Loucy (cell line): ENCODE data around the gene CDK15.

Source experiments
- EZH2phosphoT487 ChIP-seq: fragments of 200-600 bp; IDR thresholded peaks from 2 replicates; pipeline ENCODE4 v1.6.1; 2018; ENCODE audit warnings: antibody characterized with exemption, mild to moderate bottlenecking, moderate library complexity, borderline replicate concordance
- TF ChIP-seq, protein P1 (sequence below): fragments of 200-600 bp; sonication (generic); conservative IDR thresholded peaks from 2 replicates; pipeline ENCODE4 v1.5.1; 2014; ENCODE audit warnings: mild to moderate bottlenecking, antibody characterized with exemption, low read length

DNA sequence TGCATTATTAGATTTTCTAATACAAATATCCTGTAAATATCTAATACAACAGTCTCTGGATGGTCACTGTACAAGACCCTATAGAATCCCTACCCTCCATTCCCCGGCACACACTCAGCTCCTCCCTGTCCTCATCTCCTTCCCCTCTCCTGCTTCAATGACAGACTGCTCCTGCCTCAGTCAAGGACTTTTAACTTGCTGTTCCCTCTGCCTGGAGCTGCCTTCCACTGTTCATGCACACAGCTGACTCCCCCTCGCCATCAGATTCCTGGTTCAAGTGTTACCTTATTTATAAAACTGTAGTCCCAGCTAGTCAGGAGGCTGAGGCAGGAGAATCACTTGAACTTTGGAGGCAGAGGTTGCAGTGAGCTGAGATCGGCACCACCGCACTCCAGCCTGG is 3.3 kb downstream of the CDK15 start:
- TF ChIP-seq, protein P1, sequence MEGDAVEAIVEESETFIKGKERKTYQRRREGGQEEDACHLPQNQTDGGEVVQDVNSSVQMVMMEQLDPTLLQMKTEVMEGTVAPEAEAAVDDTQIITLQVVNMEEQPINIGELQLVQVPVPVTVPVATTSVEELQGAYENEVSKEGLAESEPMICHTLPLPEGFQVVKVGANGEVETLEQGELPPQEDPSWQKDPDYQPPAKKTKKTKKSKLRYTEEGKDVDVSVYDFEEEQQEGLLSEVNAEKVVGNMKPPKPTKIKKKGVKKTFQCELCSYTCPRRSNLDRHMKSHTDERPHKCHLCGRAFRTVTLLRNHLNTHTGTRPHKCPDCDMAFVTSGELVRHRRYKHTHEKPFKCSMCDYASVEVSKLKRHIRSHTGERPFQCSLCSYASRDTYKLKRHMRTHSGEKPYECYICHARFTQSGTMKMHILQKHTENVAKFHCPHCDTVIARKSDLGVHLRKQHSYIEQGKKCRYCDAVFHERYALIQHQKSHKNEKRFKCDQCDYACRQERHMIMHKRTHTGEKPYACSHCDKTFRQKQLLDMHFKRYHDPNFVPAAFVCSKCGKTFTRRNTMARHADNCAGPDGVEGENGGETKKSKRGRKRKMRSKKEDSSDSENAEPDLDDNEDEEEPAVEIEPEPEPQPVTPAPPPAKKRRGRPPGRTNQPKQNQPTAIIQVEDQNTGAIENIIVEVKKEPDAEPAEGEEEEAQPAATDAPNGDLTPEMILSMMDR = no peak
- no peak for TF ChIP-seq EZH2phosphoT487
